ENCODE measurements around the gene SDK1.

- no peak for TF ChIP-seq CTCF (IDR thresholded peaks at IDR 0.05; ENCODE audit: borderline replicate concordance, extremely low read depth, low read length, poor library complexity, severe bottlenecking)
- TF ChIP-seq EZH2 (IDR thresholded peaks at IDR 0.05; ENCODE audit: borderline replicate concordance, low read depth, low read length, severe bottlenecking), result no peak
These were observed 168.6 kb downstream of the SDK1 start for GRCh38 chr7:3469641-3470040.
